ENCODE data around the gene NDC1. TPM values are rescaled to one million over a fixed set of nuclear protein-coding genes. Genes with fewer than 3 reads are reported as not detected.

The NDC1 gene
- total and polyA plus RNA-seq, 12 donors, result 2.0 to 8.0 (median 5.7) TPM

- 95 to 97% methylated on average over 3 of the region's 3 CpGs for whole genome bisulfite sequencing, 2 donors
- peaks cover 0 to 6% (median 0%) of the 10 kb centered on the region in 9 donors for H3K4me1 ChIP-seq
- H3K4me3 ChIP-seq, result no peak overlapping the region
- TF ChIP-seq, protein P1, sequence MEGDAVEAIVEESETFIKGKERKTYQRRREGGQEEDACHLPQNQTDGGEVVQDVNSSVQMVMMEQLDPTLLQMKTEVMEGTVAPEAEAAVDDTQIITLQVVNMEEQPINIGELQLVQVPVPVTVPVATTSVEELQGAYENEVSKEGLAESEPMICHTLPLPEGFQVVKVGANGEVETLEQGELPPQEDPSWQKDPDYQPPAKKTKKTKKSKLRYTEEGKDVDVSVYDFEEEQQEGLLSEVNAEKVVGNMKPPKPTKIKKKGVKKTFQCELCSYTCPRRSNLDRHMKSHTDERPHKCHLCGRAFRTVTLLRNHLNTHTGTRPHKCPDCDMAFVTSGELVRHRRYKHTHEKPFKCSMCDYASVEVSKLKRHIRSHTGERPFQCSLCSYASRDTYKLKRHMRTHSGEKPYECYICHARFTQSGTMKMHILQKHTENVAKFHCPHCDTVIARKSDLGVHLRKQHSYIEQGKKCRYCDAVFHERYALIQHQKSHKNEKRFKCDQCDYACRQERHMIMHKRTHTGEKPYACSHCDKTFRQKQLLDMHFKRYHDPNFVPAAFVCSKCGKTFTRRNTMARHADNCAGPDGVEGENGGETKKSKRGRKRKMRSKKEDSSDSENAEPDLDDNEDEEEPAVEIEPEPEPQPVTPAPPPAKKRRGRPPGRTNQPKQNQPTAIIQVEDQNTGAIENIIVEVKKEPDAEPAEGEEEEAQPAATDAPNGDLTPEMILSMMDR (IDR thresholded peaks at IDR 0.05), result no peak
- peaks cover 0 to 96% (median 6%) of the 10 kb centered on the region in 9 donors for H3K36me3 ChIP-seq
- no peak overlapping the region for H3K27ac ChIP-seq
- DNase-seq, result no peak
- H3K9me3 ChIP-seq, result no peaks in the 10 kb centered on the region
- intact Hi-C loops (cut with DNase I), result no loop called here
- H3K27me3 ChIP-seq, result no peaks in the 10 kb centered on the region
- ATAC-seq, result no peak
These were observed 33.1 kb downstream of the NDC1 start for GRCh38 chr1:53804791-53805505.

- DNase-seq (no peak), ATAC-seq (no peak)
- intact Hi-C loops (cut with DNase I), result no loop called here
- Histone ChIP-seq H3K9me3 (no peaks in the 10 kb centered on the region), H3K4me1 (peaks cover 0 to 6% (median 0%) of the 10 kb centered on the region in 9 donors), H3K27ac (no peak overlapping the region), H3K27me3 (no peaks in the 10 kb centered on the region), H3K4me3 (no peak overlapping the region), H3K36me3 (peaks cover 0 to 97% (median 6%) of the 10 kb centered on the region in 9 donors)
- WGBS, 2 donors, result 95 to 96% methylated on average over 7 of the region's 7 CpGs
- TF ChIP-seq, protein P1 (IDR thresholded peaks at IDR 0.05), result no peak
These were observed 33.9 kb downstream of the NDC1 start for GRCh38 chr1:53804181-53804580.

DNA sequence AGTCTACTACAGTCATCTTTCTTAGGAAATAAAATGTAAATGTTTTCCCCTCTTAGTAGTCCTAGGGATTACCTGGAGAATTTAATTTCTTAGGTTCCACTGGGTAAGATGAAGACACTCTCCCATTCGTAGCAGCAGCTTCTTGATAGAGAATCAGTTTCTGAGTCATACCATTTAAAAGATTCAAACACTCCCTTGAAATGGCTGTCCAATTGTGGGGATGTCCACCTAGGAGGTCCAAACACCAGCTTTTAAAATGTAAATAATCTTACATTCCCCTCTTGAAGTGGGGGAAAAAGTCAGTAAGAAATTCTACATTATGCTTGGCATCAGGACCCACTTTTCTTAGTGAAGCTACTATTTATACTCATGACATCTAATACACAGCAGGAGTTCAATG, 37.5 kb downstream of the NDC1 start:
- peaks cover 0 to 95% (median 10%) of the 10 kb centered on the region in 9 donors for H3K36me3 ChIP-seq
- intact Hi-C loops (cut with DNase I), result no loop called here
- DNase-seq (no peak), ATAC-seq (no peak)
- no peaks in the 10 kb centered on the region for H3K4me1 ChIP-seq
- H3K4me3 ChIP-seq, result no peak overlapping the region
- no peaks in the 10 kb centered on the region for H3K27me3 ChIP-seq
- TF ChIP-seq, protein P1 (IDR thresholded peaks at IDR 0.05), result no peak
- WGBS, 2 donors, result 97% methylated on average over 1 of the region's 1 CpG
- H3K27ac ChIP-seq, result no peak overlapping the region
- H3K9me3 ChIP-seq, result no peaks in the 10 kb centered on the region

- TF ChIP-seq, protein P1 (IDR thresholded peaks at IDR 0.05), result no peak
- H3K27me3 ChIP-seq, result no peaks in the 10 kb centered on the region
- intact Hi-C loops (cut with DNase I), result no loop called here
- H3K9me3 ChIP-seq, result no peaks in the 10 kb centered on the region
- H3K4me1 ChIP-seq, result no peaks in the 10 kb centered on the region
- ATAC-seq, result no peak
- H3K4me3 ChIP-seq, result no peak overlapping the region
- DNase-seq, result no peak
- H3K27ac ChIP-seq, result no peak overlapping the region
- peaks cover 0 to 82% (median 10%) of the 10 kb centered on the region in 9 donors for H3K36me3 ChIP-seq
- 66 to 79% methylated on average over 1 of the region's 1 CpG for WGBS, 2 donors
These were observed 39.0 kb downstream of the NDC1 start for GRCh38 chr1:53799141-53799540.

Data from heart right ventricle (tissue), 16 donors.